GM10248 (cell line): ENCODE measurements around the gene SEZ6.

Experiments
- CTCF ChIA-PET: fragments of 300-600 bp; sonication (Branson Sonifier 250); formaldehyde crosslinking; extraction: SDS; loops from one replicate; lab custom pipeline; 2021; ENCODE audit warnings: antibody characterized with exemption; lab: Yijun Ruan, JAX
- POLR2A ChIA-PET: fragments of 350-650 bp; sonication (Branson Sonifier 250); formaldehyde crosslinking; extraction: SDS; loops from one replicate; lab custom pipeline; 2020; ENCODE audit warnings: antibody characterized with exemption; lab: Yijun Ruan, JAX
- DNase-seq: peaks from one replicate; pipeline ENCODE4 v3.0.0; 2012; ENCODE audit errors: extremely low spot score
- TF ChIP-seq, protein P1 (sequence below): IDR thresholded peaks from 2 replicates; pipeline ENCODE4 v1.5.1; 2012; ENCODE audit warnings: mild to moderate bottlenecking, low read depth; ENCODE audit errors: extremely low read depth, missing control alignments, control extremely low read depth

SEZ6 gene

DNA sequence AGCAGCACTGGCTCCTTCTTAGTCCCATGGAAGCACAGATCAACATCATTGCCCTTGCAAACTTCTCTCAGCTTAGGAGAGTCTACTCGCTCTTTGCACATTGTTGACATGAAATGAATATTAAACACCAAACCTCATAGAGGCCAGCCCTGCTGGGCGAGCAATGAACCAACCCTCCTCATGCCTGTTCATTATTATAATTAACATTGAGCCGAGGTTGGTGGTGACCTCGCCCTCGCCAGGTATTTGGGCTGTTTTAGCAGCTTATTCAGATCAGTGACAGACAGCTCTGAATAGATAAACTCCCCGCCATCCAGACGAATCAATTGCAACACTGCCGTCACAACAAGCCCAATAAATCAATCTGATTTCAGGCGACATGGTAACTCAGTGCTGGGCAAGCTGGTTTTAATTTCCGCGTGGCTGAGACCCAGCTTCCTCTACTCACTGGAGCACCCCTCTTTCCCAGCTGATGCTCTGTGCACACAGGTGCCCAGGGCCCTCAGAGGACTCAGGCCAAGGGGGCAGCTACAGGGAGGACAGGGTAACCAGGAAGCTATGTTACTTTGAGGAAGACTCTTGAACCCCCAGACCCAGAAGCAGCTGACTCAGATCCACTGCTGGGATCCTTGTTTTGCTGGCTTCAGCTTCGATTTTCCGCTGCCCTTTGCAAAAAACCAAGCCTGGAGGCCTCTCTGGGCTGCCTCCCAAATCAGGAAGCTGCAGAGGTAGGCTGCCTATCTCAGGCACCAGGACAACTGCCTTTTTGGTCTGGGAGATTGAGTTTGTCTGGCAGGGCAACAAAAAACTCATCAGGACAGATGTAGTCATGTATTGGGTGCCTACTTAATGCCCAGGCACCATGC lies 10.7 kb upstream of the SEZ6 start:
- DNase-seq, result no peak
- TF ChIP-seq, protein P1, sequence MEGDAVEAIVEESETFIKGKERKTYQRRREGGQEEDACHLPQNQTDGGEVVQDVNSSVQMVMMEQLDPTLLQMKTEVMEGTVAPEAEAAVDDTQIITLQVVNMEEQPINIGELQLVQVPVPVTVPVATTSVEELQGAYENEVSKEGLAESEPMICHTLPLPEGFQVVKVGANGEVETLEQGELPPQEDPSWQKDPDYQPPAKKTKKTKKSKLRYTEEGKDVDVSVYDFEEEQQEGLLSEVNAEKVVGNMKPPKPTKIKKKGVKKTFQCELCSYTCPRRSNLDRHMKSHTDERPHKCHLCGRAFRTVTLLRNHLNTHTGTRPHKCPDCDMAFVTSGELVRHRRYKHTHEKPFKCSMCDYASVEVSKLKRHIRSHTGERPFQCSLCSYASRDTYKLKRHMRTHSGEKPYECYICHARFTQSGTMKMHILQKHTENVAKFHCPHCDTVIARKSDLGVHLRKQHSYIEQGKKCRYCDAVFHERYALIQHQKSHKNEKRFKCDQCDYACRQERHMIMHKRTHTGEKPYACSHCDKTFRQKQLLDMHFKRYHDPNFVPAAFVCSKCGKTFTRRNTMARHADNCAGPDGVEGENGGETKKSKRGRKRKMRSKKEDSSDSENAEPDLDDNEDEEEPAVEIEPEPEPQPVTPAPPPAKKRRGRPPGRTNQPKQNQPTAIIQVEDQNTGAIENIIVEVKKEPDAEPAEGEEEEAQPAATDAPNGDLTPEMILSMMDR, result no peak
- POLR2A ChIA-PET, result no interaction called here
- CTCF ChIA-PET, result interaction anchor here (1.2 to 1.6 kb wide), 2 partner anchors 74 to 203 kb away, joined by 3 read pairs; no protein-coding TSS in a partner anchor

DNA sequence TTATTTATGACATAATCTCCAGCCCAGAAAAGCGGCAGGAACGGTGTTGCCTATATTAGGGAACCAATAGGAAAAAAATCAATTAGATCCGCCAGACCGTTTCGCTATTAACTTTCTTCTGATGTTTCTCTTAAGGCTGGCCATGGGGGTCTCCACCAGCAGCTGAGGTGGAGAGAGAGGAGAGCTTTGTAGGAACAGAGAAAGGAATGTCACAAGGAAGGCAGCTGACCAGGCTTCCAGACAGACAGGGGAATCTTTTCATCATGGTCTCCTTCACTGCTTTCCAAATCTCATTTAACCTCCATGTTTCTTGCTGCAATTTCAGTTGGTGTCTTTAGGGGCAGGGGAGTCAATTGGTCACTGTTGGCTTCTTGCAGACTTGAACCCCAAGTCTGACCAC lies 8.9 kb upstream of the SEZ6 start:
- TF ChIP-seq, protein P1, result no peak
- CTCF ChIA-PET, result interaction anchor here (1.5 kb wide), 1 partner anchor 97 kb away, joined by 4 read pairs; no protein-coding TSS in a partner anchor
- POLR2A ChIA-PET, result no interaction called here
- no peak for DNase-seq

DNA sequence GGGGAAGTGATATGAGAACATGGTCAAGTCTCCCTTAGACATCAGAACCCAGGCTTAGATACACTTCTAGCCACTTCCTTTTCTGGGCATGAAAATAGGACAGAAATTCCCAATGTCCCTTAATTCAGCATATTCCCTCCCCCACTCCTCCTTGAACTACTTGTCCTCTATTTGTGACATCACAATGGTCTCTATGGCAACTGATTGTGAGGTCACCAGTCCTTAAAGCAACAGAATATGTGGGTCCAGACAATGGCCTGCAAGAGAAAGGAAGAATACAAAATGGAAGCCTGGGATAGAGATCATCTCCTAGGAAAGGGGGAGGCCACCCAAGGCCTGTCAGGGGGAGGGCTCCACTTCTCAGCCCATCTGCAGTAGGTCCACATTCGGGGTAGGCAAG lies 6.7 kb upstream of the SEZ6 start:
- CTCF ChIA-PET, result no interaction called here
- TF ChIP-seq, protein P1, result no peak
- POLR2A ChIA-PET, result no interaction called here
- DNase-seq, result no peak

DNA sequence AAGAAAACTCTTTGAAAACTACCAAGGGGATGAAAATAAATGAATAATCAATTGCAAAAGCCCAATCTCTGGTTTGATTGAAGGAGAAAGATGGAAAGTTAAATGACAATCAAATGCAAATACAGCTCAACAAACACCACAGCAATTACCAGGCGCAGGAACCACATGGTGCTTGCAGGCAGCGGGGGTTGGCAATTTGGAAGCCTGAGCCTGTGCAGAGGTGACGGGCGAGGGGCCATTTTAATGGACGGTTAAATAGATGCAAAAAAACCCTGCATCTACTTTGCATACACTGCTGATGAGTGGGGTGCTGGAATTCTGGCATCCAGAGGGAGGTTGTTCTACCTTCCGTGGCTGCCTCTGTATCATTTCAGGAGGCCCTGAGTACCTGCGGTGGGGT lies 4.8 kb upstream of the SEZ6 start:
- ChIA-PET POLR2A (no interaction called here), CTCF (interaction anchor here (1.4 to 1.7 kb wide), 3 partner anchors 33 to 106 kb away, joined by 4 to 7 read pairs (median 4); partner anchors contain the start of gene PIPOX)
- DNase-seq, result no peak
- TF ChIP-seq, protein P1, result no peak

DNA sequence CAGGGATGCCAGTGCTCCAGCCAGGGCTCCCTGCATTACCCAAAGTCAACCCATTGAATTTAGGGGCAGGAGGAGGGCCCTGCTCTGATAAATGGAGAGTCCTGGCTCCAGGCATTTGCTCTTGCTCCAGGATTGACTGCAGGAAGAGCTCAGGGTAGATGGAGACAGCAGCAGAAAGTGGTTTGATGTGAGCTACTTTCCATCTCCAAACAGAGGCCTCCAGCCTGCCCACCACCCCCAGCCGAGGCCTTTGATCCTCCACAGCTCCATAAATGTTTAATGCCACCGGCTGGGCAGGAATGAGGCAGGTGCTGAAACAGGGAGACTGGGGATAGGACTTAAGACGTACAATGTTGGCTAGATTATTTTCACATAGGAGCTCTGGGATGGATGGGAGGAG lies 4.3 kb upstream of the SEZ6 start:
- POLR2A ChIA-PET, result no interaction called here
- CTCF ChIA-PET, result interaction anchor here (1.4 to 1.7 kb wide), 3 partner anchors 27 to 107 kb away, joined by 4 to 7 read pairs (median 4); no protein-coding TSS in a partner anchor
- TF ChIP-seq, protein P1, result no peak
- DNase-seq, result no peak

DNA sequence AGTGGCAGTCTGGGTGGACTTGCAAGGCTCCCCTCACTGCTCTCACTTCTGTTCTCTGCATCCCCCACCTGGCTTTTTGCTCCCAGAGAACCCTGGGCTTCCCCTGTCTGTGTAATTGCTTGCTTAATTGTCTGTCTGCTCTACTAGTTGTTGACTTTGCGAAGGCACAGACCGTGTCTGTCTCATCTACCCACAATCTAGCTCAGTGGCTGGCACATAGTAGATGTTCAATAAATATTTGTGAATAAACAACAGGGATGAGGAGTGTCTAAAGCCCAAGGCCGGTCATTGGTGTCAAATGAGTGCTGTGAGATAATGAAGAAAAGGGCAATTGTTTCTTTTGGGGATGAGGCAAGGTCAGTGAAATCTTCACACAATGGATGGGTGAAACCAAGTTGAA lies 2.8 kb upstream of the SEZ6 start:
- no peak for DNase-seq
- ChIA-PET POLR2A (no interaction called here), CTCF (interaction anchor here (1.2 to 1.6 kb wide), 2 partner anchors 25 to 103 kb away, joined by 3 to 4 read pairs; no protein-coding TSS in a partner anchor)
- TF ChIP-seq, protein P1, result no peak
